PC-9 (cell line): ENCODE data around the gene PDE4B.

Experiments
- CTCF ChIP-seq: fragments of 200-600 bp; sonication (generic); conservative IDR thresholded peaks from 2 replicates; pipeline ENCODE4 v1.6.1; 2017; ENCODE audit warnings: mixed run types, antibody characterized with exemption, mild to moderate bottlenecking, moderate library complexity
- EZH2 ChIP-seq: fragments of 200-600 bp; sonication (generic); IDR thresholded peaks from 2 replicates; pipeline ENCODE4 v1.8.0; 2017; ENCODE audit warnings: antibody characterized with exemption, low read depth

DNA sequence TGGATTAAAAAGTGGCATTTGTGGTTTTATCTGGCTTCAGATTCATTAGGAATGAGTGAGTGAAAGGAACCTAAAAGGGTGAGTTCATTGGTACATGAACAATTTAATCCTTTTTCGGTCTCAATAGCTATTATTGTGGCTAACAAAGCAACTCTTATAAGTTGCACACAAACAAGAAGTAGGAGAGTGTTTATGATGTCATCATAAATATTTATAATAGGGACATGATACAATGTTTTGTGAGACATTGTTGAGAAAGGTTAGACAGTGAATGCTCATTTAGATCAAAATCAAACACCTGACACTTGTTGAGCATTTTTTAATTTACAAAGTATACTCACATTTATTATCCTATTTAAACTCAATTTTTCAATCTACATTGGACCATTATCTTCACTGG is 363.4 kb downstream of the PDE4B start:
- TF ChIP-seq CTCF (no peak), EZH2 (no peak)
